Sigmoid colon (tissue), 4 donors: ENCODE data around the gene NKX1-1.

Source experiments
- CTCF ChIP-seq, 4 experiments: fragments of 450-650 bp in 3 of 4; fragments of 200-600 bp in 1 of 4; IDR thresholded peaks; one replicate each; pipeline ENCODE4 v1.5.1; 2016 to 2019; ENCODE audit warnings: antibody characterized with exemption in 4 of 4, mild to moderate bottlenecking in 3 of 4, moderate library complexity in 2 of 4
- EP300 ChIP-seq, 4 donors: sonication (generic); formaldehyde crosslinking; IDR thresholded peaks; one replicate each; pipeline ENCODE4 v1.6.1; 2017; ENCODE audit warnings: antibody characterized with exemption in 4 of 4
- POLR2A ChIP-seq, 2 donors: fragments of 450-650 bp; IDR thresholded peaks; one replicate each; pipeline ENCODE4 v1.6.1; 2016; ENCODE audit warnings: antibody characterized with exemption in 2 of 2, mild to moderate bottlenecking in 2 of 2, moderate library complexity in 2 of 2
- POLR2AphosphoS5 ChIP-seq, 4 donors: sonication (generic); formaldehyde crosslinking; IDR thresholded peaks; one replicate each; pipeline ENCODE4 v1.6.1; 2017; ENCODE audit warnings: antibody characterized with exemption in 4 of 4

DNA sequence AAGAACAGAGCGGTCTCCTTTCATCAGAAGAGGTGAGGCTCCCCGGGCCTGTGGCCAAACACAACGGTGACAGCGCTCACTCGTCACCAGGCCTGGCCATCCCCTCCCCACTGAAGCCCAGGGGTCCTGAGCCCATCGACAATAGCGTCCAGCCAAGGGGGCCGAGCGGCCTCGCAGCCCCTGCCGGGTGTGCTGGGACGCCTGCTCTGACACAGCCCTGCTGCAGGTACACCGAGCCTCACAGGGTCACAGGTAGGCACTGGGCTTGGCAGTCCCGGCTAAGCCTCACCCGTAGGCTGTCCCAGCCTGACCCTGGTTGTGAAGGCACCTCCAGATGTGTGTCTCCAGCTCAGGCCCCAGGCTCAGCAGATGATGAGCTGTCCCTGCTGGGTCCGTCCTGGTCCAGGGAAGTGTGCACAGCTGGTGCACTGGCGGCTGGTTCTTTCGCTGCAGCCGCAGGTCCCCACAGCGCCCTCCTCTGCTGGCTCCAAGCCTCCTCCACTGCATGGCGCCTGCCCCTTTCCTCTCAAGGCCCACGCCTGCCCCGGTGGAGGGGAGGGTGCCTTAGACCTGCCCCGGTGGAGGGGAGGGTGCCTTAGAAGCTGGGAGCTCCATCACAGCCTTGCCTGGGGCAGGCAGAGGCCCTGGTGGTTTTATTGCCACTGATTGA lies 37.7 kb downstream of the NKX1-1 start:
- TF ChIP-seq CTCF (IDR thresholded peaks at IDR 0.05), result no peak
- TF ChIP-seq POLR2A (IDR thresholded peaks at IDR 0.05), result no peak
- TF ChIP-seq POLR2AphosphoS5 (IDR thresholded peaks at IDR 0.05), result no peak
- TF ChIP-seq EP300 (IDR thresholded peaks at IDR 0.05), result no peak
